Activated naive CD4-positive, alpha-beta T cell (primary cell): Measurements from ENCODE around the gene MORF4L2.

Experiments
- DNase-seq, 4 experiments: peaks; one replicate each; lab custom pipeline; 2025; lab: John Stamatoyannopoulos, UW

Gene MORF4L2

GRCh38 chrX:103686199-103687072 is at the start of gene MORF4L2:
Gene MORF4L2, minus strand, starts transcription at chrX:103686699. Its CDS starts 9,672 bp downstream, at chrX:103677027.
- peak; percentile 39 to 72 (median 57) for DNase-seq

DNA sequence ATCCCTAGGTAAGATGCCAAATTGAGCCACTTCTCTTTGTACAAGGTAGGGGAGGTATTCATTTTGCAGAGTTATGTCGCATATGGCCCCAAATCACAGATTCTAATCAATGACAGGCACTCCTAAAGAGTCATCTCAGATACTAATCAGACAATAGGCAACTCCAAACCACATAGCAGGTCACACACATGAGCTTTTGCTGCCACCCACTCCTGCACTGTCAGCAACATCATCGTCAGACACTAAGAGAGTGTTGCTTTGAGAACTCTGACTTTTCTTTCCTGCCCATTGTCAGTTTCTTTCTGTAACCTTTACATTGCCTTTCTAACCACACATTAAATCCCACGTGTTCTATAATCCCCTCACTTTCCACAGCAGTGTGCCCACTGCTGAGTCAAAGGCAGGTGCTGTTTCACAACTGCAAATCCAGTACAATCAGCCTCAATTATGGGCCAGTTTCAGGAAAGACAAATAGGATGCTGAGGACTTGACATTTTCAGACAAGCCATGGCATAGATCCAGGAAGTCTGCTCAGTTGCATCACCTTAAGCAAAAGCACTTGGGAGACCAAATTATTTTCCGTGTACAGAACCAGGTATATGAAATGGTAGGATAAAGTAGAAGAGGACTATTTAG is 47.7 kb upstream of the MORF4L2 start:
- DNase-seq: no peak

DNA sequence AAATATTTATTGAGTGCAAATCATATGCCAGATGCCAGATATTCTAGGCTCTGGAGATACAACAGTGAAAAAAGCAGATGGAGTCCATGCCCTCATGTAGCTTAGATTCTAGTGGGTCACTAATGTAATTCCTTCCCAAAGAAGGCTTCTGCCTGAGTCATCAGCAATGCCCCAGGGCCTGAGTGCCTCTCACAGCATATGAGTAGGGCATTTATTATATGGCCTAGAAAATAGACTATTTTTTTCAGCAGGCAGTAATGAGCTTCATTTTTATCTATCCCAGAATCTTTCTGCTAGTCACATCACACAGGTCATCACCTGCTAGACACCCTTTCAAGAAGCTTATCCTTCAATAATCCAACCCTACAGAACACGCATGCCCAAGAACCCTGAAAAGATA is 46.5 kb upstream of the MORF4L2 start:
- DNase-seq: no peak

DNA sequence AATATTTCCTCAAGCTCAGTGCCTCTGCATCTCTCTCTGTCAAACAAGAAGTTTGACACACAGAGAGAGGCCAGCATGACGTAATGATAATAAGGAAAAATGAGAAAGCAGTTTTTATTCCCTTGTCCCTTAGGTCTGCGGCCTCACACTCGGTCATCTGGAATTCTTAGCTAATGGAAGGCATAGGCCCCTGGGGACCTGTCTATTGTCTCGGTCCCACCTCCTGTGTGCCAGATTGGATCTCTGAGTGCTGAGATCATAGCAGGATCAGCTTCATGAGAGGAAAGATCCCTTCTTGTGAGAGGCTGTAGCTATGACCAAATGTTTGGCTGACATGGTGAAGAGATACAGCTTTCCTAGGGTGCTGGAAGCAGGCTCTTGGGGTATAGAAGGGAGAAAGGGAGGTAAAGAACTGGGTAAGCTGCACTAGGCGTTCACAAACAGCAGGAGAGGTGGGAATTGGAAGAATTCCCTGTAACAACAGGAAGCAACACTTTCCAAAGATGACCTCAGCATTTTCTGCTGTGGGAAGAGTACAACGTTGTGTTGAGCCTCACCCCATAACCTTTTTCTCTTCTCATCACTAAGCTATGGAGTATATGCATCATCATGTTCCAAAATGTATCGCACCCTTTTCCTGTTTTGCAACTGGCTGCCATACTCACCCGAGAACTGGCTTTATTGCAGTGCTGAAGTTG is 44.4 kb upstream of the MORF4L2 start:
- DNase-seq: no peak

- DNase-seq: no peak
Observed at GRCh38 chrX:103730147-103730795, 43.8 kb upstream of the MORF4L2 start.

DNA sequence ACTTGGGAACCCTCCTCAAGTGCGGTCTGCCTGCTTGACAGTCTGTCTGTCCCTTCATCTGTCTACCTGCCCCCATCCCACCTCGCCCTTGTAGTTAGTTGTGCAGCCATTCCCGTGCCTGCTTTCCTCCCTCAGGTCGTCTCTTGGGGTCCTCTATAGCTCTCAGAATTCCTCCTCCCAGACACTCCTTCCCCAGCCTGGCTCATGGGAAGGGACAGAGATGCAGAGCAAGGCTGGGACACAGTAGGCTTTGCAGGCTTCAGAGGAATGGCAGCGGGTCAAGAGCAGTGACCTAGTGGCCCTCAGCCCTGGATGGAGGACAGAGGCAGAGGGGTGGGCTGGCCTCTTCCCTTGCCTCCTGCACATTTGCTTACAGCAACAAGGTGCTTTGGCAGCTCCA is 42.5 kb upstream of the MORF4L2 start:
- no peak for DNase-seq

DNA sequence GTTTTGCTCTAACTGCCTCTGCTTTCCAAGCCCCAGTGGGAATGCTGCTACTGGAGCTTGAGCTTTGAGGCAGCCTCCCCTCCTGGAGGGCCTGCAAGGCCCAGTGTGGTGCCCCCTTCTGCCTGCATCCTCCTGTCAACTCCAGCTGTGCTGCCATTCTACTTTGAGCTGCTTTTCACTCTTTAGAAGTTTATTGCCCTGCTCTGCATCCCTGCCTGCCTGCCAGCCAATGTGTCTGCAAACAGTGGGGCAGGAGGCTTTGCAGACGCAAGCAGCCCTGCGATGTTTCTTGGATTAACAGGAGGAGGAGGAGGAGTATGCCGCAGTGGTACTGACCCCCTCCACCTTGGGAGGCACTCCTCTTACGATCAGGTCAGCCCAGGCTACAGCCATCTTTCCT is 40.6 kb upstream of the MORF4L2 start:
- DNase-seq: no peak

- DNase-seq: no peak
Observed at GRCh38 chrX:103726477-103726876, 40.0 kb upstream of the MORF4L2 start.

GRCh38 chrX:103722505-103722904 is 36.0 kb upstream of the MORF4L2 start:
- DNase-seq: no peak

GRCh38 chrX:103718120-103718519 is 31.6 kb upstream of the MORF4L2 start:
- DNase-seq: no peak

- DNase-seq: no peak
Observed at GRCh38 chrX:103716962-103717361, 30.5 kb upstream of the MORF4L2 start.

- no peak for DNase-seq
Observed at GRCh38 chrX:103710609-103711008, 24.1 kb upstream of the MORF4L2 start, which contains the start of gene TMEM31. Gene TMEM31, plus strand, starts transcription at chrX:103710909. Its CDS starts 1,350 bp downstream, at chrX:103712259.

DNA sequence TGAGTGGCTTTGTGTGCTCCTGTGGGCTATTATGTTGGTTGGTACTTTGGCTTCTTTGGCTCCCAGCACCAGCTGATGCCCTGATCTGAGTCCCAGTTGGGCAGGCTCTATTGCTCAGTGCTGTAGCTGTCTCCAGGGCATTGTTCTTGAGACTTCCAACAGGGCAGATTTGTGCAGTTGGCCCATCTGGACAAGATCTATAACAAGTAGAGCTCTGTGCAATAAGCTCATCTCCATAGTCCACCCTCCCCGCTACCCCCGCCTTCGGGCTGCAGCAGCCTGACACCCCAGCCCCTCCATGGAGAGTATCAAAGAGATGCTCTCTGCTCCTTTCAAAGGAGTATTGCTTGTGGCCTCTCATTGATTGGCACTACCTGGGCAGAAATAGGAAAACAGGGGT is 18.4 kb upstream of the MORF4L2 start:
- no peak for DNase-seq

DNA sequence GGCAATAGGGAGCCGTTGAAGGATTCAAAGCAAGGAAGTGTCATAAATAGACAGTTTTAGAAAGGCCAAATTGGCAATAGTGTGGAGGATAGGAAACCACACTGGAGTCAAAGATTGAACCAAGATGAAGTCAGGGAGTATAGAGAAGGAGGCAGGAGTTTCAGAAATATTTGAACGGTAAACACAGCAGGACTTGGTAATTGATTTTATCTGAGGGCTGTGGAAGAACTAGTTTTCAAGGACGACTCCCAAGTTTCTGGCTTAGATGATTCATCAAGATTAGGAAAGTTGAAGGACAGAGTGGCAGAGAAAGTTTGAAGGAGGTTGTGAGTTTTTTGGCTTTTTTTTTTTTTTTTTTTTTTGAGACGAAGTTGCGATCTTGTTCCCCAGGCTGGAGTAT is 12.7 kb upstream of the MORF4L2 start:
- DNase-seq: no peak

GRCh38 chrX:103697687-103698086 is 11.2 kb upstream of the MORF4L2 start:
- DNase-seq: no peak

DNA sequence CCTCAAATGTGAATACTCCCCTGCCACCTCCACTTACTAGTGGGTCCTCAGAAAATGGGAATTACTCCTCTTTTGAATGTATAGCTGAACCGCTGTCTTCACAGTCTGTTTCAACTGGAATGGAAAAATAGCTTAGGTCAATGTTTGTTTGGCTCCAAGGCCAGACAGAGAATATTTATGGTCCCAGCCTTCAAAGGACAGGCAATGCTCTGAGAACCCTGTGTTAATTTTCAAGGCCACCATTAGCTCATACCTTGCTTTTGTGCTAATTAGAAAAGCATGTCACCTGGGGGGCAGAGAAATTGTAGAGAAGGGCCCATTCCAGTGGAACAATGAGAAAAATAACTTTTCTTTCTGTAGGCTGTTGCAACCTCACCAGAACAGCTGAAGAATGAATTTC is 4.6 kb upstream of the MORF4L2 start:
- no peak for DNase-seq

DNA sequence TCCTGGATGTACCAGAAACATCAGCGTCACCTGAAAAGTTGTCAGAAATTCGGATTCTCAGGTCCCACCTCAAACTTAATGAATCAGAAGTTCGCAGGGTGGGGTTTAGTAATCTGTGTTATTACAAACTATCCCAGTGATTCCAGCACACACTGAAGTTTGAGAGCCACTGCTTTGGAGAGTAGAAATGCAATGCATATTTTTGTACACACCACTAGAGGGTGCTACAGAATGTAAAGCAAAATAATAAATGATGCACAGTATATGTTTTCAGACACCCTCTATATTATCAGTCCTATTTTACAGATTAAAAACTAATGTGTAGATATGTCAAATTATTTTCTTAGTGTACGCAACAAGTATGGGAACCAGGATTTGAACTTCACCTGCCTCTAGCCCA is 2.4 kb upstream of the MORF4L2 start:
- DNase-seq: no peak

DNA sequence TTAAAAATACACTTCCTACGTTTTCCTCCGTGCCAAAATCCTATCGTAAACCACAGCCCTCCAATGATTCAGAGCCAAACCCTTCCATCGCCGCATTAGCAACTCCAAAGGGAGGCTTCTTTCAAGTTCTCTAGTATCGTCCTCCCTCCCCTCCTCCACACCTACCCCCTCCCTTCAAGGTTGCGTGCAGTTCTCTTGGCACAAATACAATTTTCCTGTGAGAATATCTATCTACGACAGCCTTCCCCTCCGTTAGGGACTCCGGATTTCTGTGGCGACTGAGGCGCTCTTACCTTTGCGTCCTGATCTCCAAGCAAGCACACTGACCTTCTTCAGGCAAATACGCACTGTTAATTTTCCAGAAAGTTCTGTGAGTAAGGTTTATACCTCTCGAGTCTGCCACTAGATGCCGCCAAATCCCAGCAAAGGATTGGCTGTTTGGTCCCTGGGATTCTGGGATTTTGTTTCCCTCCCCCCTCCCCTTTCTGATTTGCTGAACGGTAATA is 1.2 kb upstream of the MORF4L2 start:
- peak in 2 of 4 experiments; percentile 12 to 34 for DNase-seq

DNA sequence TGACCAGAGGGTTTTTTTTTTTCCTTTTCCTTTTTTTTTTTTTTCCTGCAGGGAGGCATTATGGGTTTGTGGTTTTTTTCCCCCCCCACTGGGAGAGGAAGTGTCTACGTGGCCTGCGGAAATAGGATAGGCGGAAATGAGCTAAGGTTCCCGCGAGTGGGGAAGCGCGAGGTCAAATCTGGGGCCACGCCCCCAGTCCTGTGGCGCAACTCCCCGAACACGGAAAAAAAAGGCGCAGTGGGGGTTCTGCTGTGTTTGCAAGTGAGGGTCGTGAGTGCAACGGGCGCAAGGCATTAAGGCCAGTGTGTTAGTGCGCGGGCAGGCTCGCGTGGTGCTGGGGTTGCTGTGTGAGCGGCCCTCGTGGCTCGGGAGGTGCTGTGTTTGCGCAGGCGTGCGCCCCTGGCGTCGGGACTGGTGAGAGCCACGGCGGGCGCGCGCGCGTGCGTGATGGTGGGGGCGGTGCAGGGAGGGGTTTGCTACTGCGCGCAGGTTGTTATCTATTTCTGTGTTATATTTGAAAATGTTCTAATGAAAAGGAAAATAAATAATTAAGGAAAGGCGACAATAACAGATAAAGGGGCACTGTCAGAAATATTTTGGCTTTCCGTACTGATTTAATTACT is 685 bp upstream of the MORF4L2 start:
- DNase-seq: peak; percentile 50 to 85 (median 70)

- DNase-seq: no peak
Observed at GRCh38 chrX:103685396-103685795, 1.1 kb downstream of the MORF4L2 start.

GRCh38 chrX:103681443-103681842 is 5.1 kb downstream of the MORF4L2 start:
- DNase-seq: no peak
